HepG2 (cell line): ENCODE data around the gene NPHS1. TPM values are rescaled to one million over a fixed set of nuclear protein-coding genes. Genes with fewer than 3 reads are reported as not detected.

ENCODE experiments used
- CEBPB ChIP-seq: IDR thresholded peaks from 2 replicates; pipeline ENCODE4 v1.6.1; 2011; ENCODE audit warnings: low read depth, low read length, improper control_type of control experiment, borderline replicate concordance
- EZH2 ChIP-seq: conservative IDR thresholded peaks from 2 replicates; pipeline ENCODE4 v1.6.1; 2012; ENCODE audit warnings: mild to moderate bottlenecking, low read depth, low read length, moderate library complexity
- GATAD2A ChIP-seq: IDR thresholded peaks from 2 replicates; pipeline ENCODE4 v1.6.1; 2016
- HOXA5 ChIP-seq: sonication (generic); formaldehyde crosslinking; IDR thresholded peaks from 2 replicates; pipeline ENCODE4 v1.4.0; 2020; ENCODE audit warnings: missing genetic modification reagents
- JUN ChIP-seq: sonication (generic); formaldehyde crosslinking; IDR thresholded peaks from 2 replicates; pipeline ENCODE4 v1.4.0; 2020; ENCODE audit warnings: mild to moderate bottlenecking, missing genetic modification reagents
- KLF11 ChIP-seq: IDR thresholded peaks from 2 replicates; pipeline ENCODE4 v1.6.1; 2016; ENCODE audit warnings: missing compliant biosample characterization
- KLF13 ChIP-seq: sonication (generic); formaldehyde crosslinking; IDR thresholded peaks from 2 replicates; pipeline ENCODE4 v1.4.0; 2020; ENCODE audit warnings: mild to moderate bottlenecking, missing genetic modification reagents
- MEIS1 ChIP-seq: sonication (generic); formaldehyde crosslinking; IDR thresholded peaks from 2 replicates; pipeline ENCODE4 v1.9.0; 2021; ENCODE audit warnings: mild to moderate bottlenecking, missing genetic modification reagents, moderate library complexity, borderline replicate concordance
- MYNN ChIP-seq: sonication (generic); formaldehyde crosslinking; IDR thresholded peaks from 2 replicates; pipeline ENCODE4 v1.4.0; 2020; ENCODE audit warnings: mild to moderate bottlenecking, low read depth, missing genetic modification reagents
- NR1H2 ChIP-seq: sonication (generic); formaldehyde crosslinking; IDR thresholded peaks from 2 replicates; pipeline ENCODE4 v1.8.1; 2022; ENCODE audit warnings: low read depth, missing genetic modification reagents, borderline replicate concordance
- PHF5A ChIP-seq: IDR thresholded peaks from one replicate; pipeline ENCODE4 v1.6.1; 2018; ENCODE audit warnings: low read depth, missing genetic modification reagents; ENCODE audit not compliant: unreplicated experiment
- RELA ChIP-seq: sonication (generic); formaldehyde crosslinking; IDR thresholded peaks from 2 replicates; pipeline ENCODE4 v1.4.0; 2020; ENCODE audit warnings: missing genetic modification reagents
- TGIF2 ChIP-seq: IDR thresholded peaks from 2 replicates; pipeline ENCODE4 v1.6.1; 2016; ENCODE audit warnings: control low read depth, missing compliant biosample characterization
- TOE1 ChIP-seq: sonication (generic); formaldehyde crosslinking; IDR thresholded peaks from 2 replicates; pipeline ENCODE4 v1.4.0; 2020; ENCODE audit warnings: mild to moderate bottlenecking, missing genetic modification reagents
- TSC22D2 ChIP-seq: sonication (generic); formaldehyde crosslinking; IDR thresholded peaks from 2 replicates; pipeline ENCODE4 v1.5.1; 2020; ENCODE audit warnings: missing genetic modification reagents, mild to moderate bottlenecking, borderline replicate concordance
- ZNF614 ChIP-seq: IDR thresholded peaks from 2 replicates; pipeline ENCODE4 v1.6.1; 2018; ENCODE audit warnings: missing biosample characterization, missing genetic modification reagents, inconsistent platforms, borderline replicate concordance
- ZNF619 ChIP-seq: sonication (generic); formaldehyde crosslinking; IDR thresholded peaks from 2 replicates; pipeline ENCODE4 v1.4.0; 2020; ENCODE audit warnings: mild to moderate bottlenecking, missing genetic modification reagents
- ZNF766 ChIP-seq: sonication (generic); formaldehyde crosslinking; IDR thresholded peaks from 2 replicates; pipeline ENCODE4 v1.5.0; 2020; ENCODE audit warnings: missing genetic modification reagents, borderline replicate concordance
- ZNF775 ChIP-seq: sonication (generic); formaldehyde crosslinking; IDR thresholded peaks from 2 replicates; pipeline ENCODE4 v1.4.0; 2020; ENCODE audit warnings: missing genetic modification reagents, mild to moderate bottlenecking, moderate library complexity, borderline replicate concordance
- ZNF816 ChIP-seq: sonication (generic); formaldehyde crosslinking; IDR thresholded peaks from 2 replicates; pipeline ENCODE4 v1.8.0; 2022; ENCODE audit warnings: missing genetic modification reagents, mild to moderate bottlenecking, borderline replicate concordance
- polyA plus RNA-seq, 8 experiments: library from polyadenylated mRNA; depleted of rRNA in 3 of 8; stranded (reverse) in 7 of 8; unstranded in 1 of 8; fragments of >200 nt; fragmentation: Illumina TruSeq in 4 of 8; extraction: Trizol in 4 of 8; gene quantifications; 2 replicates each; pipeline versions ENCODE4 v1.2.1 to v1.2.3, GENCODE V29; 2011 to 2016; ENCODE audit warnings: low read depth in 4 of 8, missing spikeins in 1 of 8, mixed read lengths in 1 of 8; ENCODE audit not compliant: insufficient read depth in 1 of 8
- total RNA-seq, 5 experiments: library from RNA; depleted of rRNA; stranded (reverse); fragments of >200 nt; fragmentation: Illumina TruSeq; extraction: Trizol; gene quantifications; 2 replicates each; pipeline ENCODE4 v1.2.3, GENCODE V29; 2016; ENCODE audit warnings: low read depth in 1 of 5
- TF ChIP-seq, protein P1 (sequence below): sonication (generic); formaldehyde crosslinking; IDR thresholded peaks from 2 replicates; pipeline ENCODE4 v1.4.0; 2020; ENCODE audit warnings: missing genetic modification reagents, borderline replicate concordance
- TF ChIP-seq, protein P2 (sequence below): sonication (generic); formaldehyde crosslinking; IDR thresholded peaks from 2 replicates; pipeline ENCODE4 v1.4.0; 2020; ENCODE audit warnings: mild to moderate bottlenecking, missing genetic modification reagents
- TF ChIP-seq, protein P3 (sequence below): sonication (generic); formaldehyde crosslinking; IDR thresholded peaks from 2 replicates; pipeline ENCODE4 v1.4.0; 2020; ENCODE audit warnings: mild to moderate bottlenecking, missing genetic modification reagents
- TF ChIP-seq, protein P4 (sequence below): sonication (generic); formaldehyde crosslinking; IDR thresholded peaks from 2 replicates; pipeline ENCODE4 v1.5.0; 2020; ENCODE audit warnings: missing genetic modification reagents

Gene NPHS1
- total and polyA plus RNA-seq, 2 of the 13 experiments (the other 11 are each of a cell fraction or from before 2014, with no cell fraction given): not detected

DNA sequence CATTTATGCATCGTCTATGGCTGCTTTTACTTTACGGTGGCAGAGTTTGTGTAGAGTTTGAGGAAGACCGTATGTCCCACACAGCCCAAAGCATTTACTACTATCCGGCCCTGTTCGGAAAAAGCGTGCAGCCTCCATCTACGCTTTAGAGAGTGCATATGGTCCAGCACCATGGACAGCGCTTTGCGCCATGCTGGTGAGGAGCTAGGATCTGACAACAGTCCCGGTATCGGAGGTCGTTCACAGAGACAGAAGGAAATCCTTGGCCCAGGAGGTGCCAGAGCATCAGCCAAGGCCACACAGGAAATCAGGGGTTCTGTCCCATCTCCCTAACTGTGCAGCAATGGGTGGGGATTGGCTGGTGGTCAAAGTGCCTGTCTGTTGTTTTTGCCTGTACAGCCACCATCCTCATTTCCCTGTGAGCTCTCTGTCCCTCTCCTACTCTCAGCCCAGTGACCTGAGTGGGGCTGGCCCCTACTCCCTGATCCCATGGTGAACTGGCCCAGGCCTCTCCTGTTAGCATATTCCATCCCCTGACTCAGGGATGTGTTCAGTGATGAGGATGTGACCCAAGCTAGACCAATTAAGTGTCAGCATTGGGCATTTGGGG lies 23.5 kb downstream of the NPHS1 start (continued):
- TF ChIP-seq, protein P1, sequence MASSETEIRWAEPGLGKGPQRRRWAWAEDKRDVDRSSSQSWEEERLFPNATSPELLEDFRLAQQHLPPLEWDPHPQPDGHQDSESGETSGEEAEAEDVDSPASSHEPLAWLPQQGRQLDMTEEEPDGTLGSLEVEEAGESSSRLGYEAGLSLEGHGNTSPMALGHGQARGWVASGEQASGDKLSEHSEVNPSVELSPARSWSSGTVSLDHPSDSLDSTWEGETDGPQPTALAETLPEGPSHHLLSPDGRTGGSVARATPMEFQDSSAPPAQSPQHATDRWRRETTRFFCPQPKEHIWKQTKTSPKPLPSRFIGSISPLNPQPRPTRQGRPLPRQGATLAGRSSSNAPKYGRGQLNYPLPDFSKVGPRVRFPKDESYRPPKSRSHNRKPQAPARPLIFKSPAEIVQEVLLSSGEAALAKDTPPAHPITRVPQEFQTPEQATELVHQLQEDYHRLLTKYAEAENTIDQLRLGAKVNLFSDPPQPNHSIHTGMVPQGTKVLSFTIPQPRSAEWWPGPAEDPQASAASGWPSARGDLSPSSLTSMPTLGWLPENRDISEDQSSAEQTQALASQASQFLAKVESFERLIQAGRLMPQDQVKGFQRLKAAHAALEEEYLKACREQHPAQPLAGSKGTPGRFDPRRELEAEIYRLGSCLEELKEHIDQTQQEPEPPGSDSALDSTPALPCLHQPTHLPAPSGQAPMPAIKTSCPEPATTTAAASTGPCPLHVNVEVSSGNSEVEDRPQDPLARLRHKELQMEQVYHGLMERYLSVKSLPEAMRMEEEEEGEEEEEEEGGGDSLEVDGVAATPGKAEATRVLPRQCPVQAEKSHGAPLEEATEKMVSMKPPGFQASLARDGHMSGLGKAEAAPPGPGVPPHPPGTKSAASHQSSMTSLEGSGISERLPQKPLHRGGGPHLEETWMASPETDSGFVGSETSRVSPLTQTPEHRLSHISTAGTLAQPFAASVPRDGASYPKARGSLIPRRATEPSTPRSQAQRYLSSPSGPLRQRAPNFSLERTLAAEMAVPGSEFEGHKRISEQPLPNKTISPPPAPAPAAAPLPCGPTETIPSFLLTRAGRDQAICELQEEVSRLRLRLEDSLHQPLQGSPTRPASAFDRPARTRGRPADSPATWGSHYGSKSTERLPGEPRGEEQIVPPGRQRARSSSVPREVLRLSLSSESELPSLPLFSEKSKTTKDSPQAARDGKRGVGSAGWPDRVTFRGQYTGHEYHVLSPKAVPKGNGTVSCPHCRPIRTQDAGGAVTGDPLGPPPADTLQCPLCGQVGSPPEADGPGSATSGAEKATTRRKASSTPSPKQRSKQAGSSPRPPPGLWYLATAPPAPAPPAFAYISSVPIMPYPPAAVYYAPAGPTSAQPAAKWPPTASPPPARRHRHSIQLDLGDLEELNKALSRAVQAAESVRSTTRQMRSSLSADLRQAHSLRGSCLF (CRISPR knock-in tag): peak; percentile 83; the same call in 1 of the 2 replicates
- TF ChIP-seq MEIS1 (CRISPR knock-in tag) (no peak), TSC22D2 (CRISPR knock-in tag) (peak; percentile 99), JUN (CRISPR knock-in tag) (no peak), MYNN (peak; percentile 95; the same call in 1 of the 2 replicates), TOE1 (CRISPR knock-in tag) (no peak), RELA (CRISPR knock-in tag) (0 out of 2 replicates have a peak, but pooled peaks have one; percentile 38), ZNF619 (0 out of 2 replicates have a peak, but pooled peaks have one; percentile 56), TGIF2 (CRISPR knock-in tag) (peak; percentile 98), GATAD2A (CRISPR knock-in tag) (peak; percentile 62), HOXA5 (CRISPR knock-in tag) (peak; percentile 97), CEBPB (no peak), ZNF775 (no peak), EZH2 (no peak), ZNF766 (CRISPR knock-in tag) (peak; percentile 77; the same call in 1 of the 2 replicates), NR1H2 (CRISPR knock-in tag) (peak; percentile 86; the same call in 1 of the 2 replicates), KLF11 (CRISPR knock-in tag) (peak; percentile 99), PHF5A (CRISPR knock-in tag) (peak; percentile 57), ZNF614 (peak; percentile 94; the same call in 1 of the 2 replicates), KLF13 (CRISPR knock-in tag) (0 out of 2 replicates have a peak, but pooled peaks have one; percentile 48), ZNF816 (CRISPR knock-in tag) (no peak)
- TF ChIP-seq, protein P2, sequence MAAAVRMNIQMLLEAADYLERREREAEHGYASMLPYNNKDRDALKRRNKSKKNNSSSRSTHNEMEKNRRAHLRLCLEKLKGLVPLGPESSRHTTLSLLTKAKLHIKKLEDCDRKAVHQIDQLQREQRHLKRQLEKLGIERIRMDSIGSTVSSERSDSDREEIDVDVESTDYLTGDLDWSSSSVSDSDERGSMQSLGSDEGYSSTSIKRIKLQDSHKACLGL: peak; percentile 92
- TF ChIP-seq, protein P3, sequence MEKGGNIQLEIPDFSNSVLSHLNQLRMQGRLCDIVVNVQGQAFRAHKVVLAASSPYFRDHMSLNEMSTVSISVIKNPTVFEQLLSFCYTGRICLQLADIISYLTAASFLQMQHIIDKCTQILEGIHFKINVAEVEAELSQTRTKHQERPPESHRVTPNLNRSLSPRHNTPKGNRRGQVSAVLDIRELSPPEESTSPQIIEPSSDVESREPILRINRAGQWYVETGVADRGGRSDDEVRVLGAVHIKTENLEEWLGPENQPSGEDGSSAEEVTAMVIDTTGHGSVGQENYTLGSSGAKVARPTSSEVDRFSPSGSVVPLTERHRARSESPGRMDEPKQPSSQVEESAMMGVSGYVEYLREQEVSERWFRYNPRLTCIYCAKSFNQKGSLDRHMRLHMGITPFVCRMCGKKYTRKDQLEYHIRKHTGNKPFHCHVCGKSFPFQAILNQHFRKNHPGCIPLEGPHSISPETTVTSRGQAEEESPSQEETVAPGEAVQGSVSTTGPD (CRISPR knock-in tag): no peak
- TF ChIP-seq, protein P4, sequence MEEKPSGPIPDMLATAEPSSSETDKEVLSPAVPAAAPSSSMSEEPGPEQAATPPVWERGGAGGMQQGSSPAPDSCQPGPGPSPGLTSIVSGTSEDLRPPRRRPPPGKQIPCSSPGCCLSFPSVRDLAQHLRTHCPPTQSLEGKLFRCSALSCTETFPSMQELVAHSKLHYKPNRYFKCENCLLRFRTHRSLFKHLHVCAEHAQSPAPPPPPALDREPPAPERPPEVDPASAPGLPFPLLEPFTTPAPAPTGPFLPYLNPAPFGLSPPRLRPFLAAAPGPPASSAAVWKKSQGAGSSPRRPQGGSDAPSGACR (CRISPR knock-in tag): peak; percentile 76; the same call in 1 of the 2 replicates
